Mononuclear cell (primary cell): Measurements from ENCODE around the gene SIPA1L3. TPM values are rescaled to one million over a fixed set of nuclear protein-coding genes. Genes with fewer than 3 reads are reported as not detected.
A peak's percentile ranks its signal among the peaks of the same experiment; 100 is the strongest.
"Not testable (repeated sequence)": the region's sequence is repeated elsewhere in the genome, so short reads cannot be mapped to it uniquely, and the experiment has no call there.

Source experiments
- H3K27me3 ChIP-seq: 2 replicates; pipeline ENCODE4 v1.6.0; 2011; ENCODE audit warnings: low read length, control low read depth; ENCODE audit not compliant: insufficient read depth
- H3K4me1 ChIP-seq: 2 replicates; pipeline ENCODE4 v1.5.1; 2011; ENCODE audit warnings: mild to moderate bottlenecking, low read length, control low read depth; ENCODE audit not compliant: insufficient read depth
- H3K4me3 ChIP-seq: 2 replicates; pipeline ENCODE4 v1.5.1; 2011; ENCODE audit warnings: mild to moderate bottlenecking, low read length, moderate library complexity
- H3K9me3 ChIP-seq: 2 replicates; pipeline ENCODE4 v1.5.1; 2011; ENCODE audit warnings: low read depth, mild to moderate bottlenecking, control low read depth, low read length
- total RNA-seq: library from RNA; depleted of rRNA; stranded (reverse); fragments of >200 nt; gene quantifications from one replicate; pipeline ENCODE4 v1.2.3, GENCODE V29; 2012

SIPA1L3 gene
- 12.8 TPM for total RNA-seq

GRCh38 chr19:37906869-37907734, at the start of gene SIPA1L3:
Gene SIPA1L3, plus strand, starts transcription at chr19:37907208. Its CDS starts 174,358 bp downstream, at chr19:38081566.
- no peaks in the 10 kb centered on the region for H3K9me3 ChIP-seq
- H3K27me3 ChIP-seq, result no peaks in the 10 kb centered on the region
- peaks cover 41% of the 10 kb centered on the region for H3K4me1 ChIP-seq
- H3K4me3 ChIP-seq, result peak within 1 kb of the TSS; percentile 89

- Histone ChIP-seq H3K9me3 (no peaks in the 10 kb centered on the region), H3K4me3 (no peak overlapping the region), H3K27me3 (no peaks in the 10 kb centered on the region), H3K4me1 (no peaks in the 10 kb centered on the region)
Measured at GRCh38 chr19:37864501-37864900, 42.5 kb upstream of the SIPA1L3 start.

- not testable (repeated sequence) for H3K4me3 ChIP-seq, H3K4me1 ChIP-seq, H3K27me3 ChIP-seq, H3K9me3 ChIP-seq
Measured at GRCh38 chr19:37865930-37866329, 41.1 kb upstream of the SIPA1L3 start.

- Histone ChIP-seq H3K4me3 (no peak overlapping the region), H3K4me1 (no peaks in the 10 kb centered on the region), H3K27me3 (no peaks in the 10 kb centered on the region), H3K9me3 (no peaks in the 10 kb centered on the region)
Measured at GRCh38 chr19:37867831-37868230, 39.2 kb upstream of the SIPA1L3 start.

- Histone ChIP-seq H3K27me3 (no peaks in the 10 kb centered on the region), H3K9me3 (no peaks in the 10 kb centered on the region), H3K4me1 (no peaks in the 10 kb centered on the region), H3K4me3 (no peak overlapping the region)
Measured at GRCh38 chr19:37869766-37870340, 37.2 kb upstream of the SIPA1L3 start.

- Histone ChIP-seq H3K4me3 (no peak overlapping the region), H3K27me3 (no peaks in the 10 kb centered on the region), H3K9me3 (no peaks in the 10 kb centered on the region), H3K4me1 (no peaks in the 10 kb centered on the region)
Measured at GRCh38 chr19:37872383-37872782, 34.6 kb upstream of the SIPA1L3 start.

- no peaks in the 10 kb centered on the region for H3K4me1 ChIP-seq
Measured at GRCh38 chr19:37874784-37875183, 32.2 kb upstream of the SIPA1L3 start.

GRCh38 chr19:37876032-37876431, 31.0 kb upstream of the SIPA1L3 start:
- Histone ChIP-seq H3K27me3 (no peaks in the 10 kb centered on the region), H3K9me3 (no peaks in the 10 kb centered on the region), H3K4me3 (no peak overlapping the region), H3K4me1 (no peaks in the 10 kb centered on the region)

More at GRCh38 chr19:37874784-37875183, 32.2 kb upstream of the SIPA1L3 start:
- no peaks in the 10 kb centered on the region for H3K9me3 ChIP-seq
- no peak overlapping the region for H3K4me3 ChIP-seq
- no peaks in the 10 kb centered on the region for H3K27me3 ChIP-seq

- Histone ChIP-seq H3K9me3 (no peaks in the 10 kb centered on the region), H3K27me3 (no peaks in the 10 kb centered on the region), H3K4me1 (no peaks in the 10 kb centered on the region), H3K4me3 (no peak overlapping the region)
Measured at GRCh38 chr19:37877147-37877546, 29.9 kb upstream of the SIPA1L3 start.

GRCh38 chr19:37885392-37885791, 21.6 kb upstream of the SIPA1L3 start:
- H3K27me3 ChIP-seq, result peaks cover 3% of the 10 kb centered on the region

GRCh38 chr19:37886571-37886970, 20.4 kb upstream of the SIPA1L3 start:
- Histone ChIP-seq H3K4me3 (no peak overlapping the region), H3K9me3 (no peaks in the 10 kb centered on the region), H3K4me1 (no peaks in the 10 kb centered on the region), H3K27me3 (peaks cover 3% of the 10 kb centered on the region)

More at GRCh38 chr19:37885392-37885791, 21.6 kb upstream of the SIPA1L3 start:
- no peak overlapping the region for H3K4me3 ChIP-seq
- no peaks in the 10 kb centered on the region for H3K4me1 ChIP-seq
- H3K9me3 ChIP-seq, result no peaks in the 10 kb centered on the region

GRCh38 chr19:37893845-37894575, 13.0 kb upstream of the SIPA1L3 start:
- no peaks in the 10 kb centered on the region for H3K4me1 ChIP-seq
- H3K27me3 ChIP-seq, result peaks cover under 1% of the 10 kb centered on the region
- no peak overlapping the region for H3K4me3 ChIP-seq
- H3K9me3 ChIP-seq, result no peaks in the 10 kb centered on the region

- no peaks in the 10 kb centered on the region for H3K27me3 ChIP-seq
- no peak overlapping the region for H3K4me3 ChIP-seq
- no peaks in the 10 kb centered on the region for H3K4me1 ChIP-seq
- no peaks in the 10 kb centered on the region for H3K9me3 ChIP-seq
Measured at GRCh38 chr19:37896180-37896579, 10.8 kb upstream of the SIPA1L3 start.

GRCh38 chr19:37899453-37899852, 7.6 kb upstream of the SIPA1L3 start:
- H3K4me1 ChIP-seq, result no peaks in the 10 kb centered on the region
- no peaks in the 10 kb centered on the region for H3K27me3 ChIP-seq
- no peaks in the 10 kb centered on the region for H3K9me3 ChIP-seq
- H3K4me3 ChIP-seq, result no peak overlapping the region

GRCh38 chr19:37899966-37900365, 7.0 kb upstream of the SIPA1L3 start:
- Histone ChIP-seq H3K4me3 (no peak overlapping the region), H3K27me3 (no peaks in the 10 kb centered on the region), H3K4me1 (no peaks in the 10 kb centered on the region), H3K9me3 (no peaks in the 10 kb centered on the region)
